ENCODE data around the gene SHTN1.
A peak's percentile ranks its signal among the peaks of the same experiment; 100 is the strongest.

SHTN1 gene

GRCh38 chr10:116861796-116862195, 143.2 kb downstream of the SHTN1 start:
- no peak for DNase-seq (ENCODE audit: low read depth)
- TF ChIP-seq CTCF (IDR thresholded peaks at IDR 0.05; ENCODE audit: insufficient read depth, low read depth, low read length, missing control alignments): no peak

GRCh38 chr10:116857156-116857555, 147.8 kb downstream of the SHTN1 start:
- no peak overlapping the region for H3K4me3 ChIP-seq (ENCODE audit: low read depth, low read length)
- TF ChIP-seq CTCF (IDR thresholded peaks at IDR 0.05; ENCODE audit: insufficient read depth, low read depth, low read length, missing control alignments): no peak
- DNase-seq (ENCODE audit: low read depth): no peak

More at GRCh38 chr10:116861796-116862195, 143.2 kb downstream of the SHTN1 start:
- no peak overlapping the region for H3K4me3 ChIP-seq (ENCODE audit: low read depth, low read length)

GRCh38 chr10:116853701-116854100, 151.3 kb downstream of the SHTN1 start:
- no peak for DNase-seq (ENCODE audit: low read depth)
- H3K4me3 ChIP-seq (ENCODE audit: low read depth, low read length): no peak overlapping the region
- no peak for TF ChIP-seq CTCF (IDR thresholded peaks at IDR 0.05; ENCODE audit: insufficient read depth, low read depth, low read length, missing control alignments)

GRCh38 chr10:116853287-116853686, 151.7 kb downstream of the SHTN1 start:
- no peak for DNase-seq (ENCODE audit: low read depth)
- TF ChIP-seq CTCF (IDR thresholded peaks at IDR 0.05; ENCODE audit: insufficient read depth, low read depth, low read length, missing control alignments): no peak
- no peak overlapping the region for H3K4me3 ChIP-seq (ENCODE audit: low read depth, low read length)

GRCh38 chr10:116852246-116852645, 152.7 kb downstream of the SHTN1 start:
- H3K4me3 ChIP-seq (ENCODE audit: low read depth, low read length): no peak overlapping the region
- no peak for DNase-seq (ENCODE audit: low read depth)
- no peak for TF ChIP-seq CTCF (IDR thresholded peaks at IDR 0.05; ENCODE audit: insufficient read depth, low read depth, low read length, missing control alignments)

- no peak for DNase-seq (ENCODE audit: low read depth)
- no peak for TF ChIP-seq CTCF (IDR thresholded peaks at IDR 0.05; ENCODE audit: insufficient read depth, low read depth, low read length, missing control alignments)
- H3K4me3 ChIP-seq (ENCODE audit: low read depth, low read length): peak overlapping the region; percentile 48
Observed at GRCh38 chr10:116850058-116850611, 154.9 kb downstream of the SHTN1 start.
